ENCODE measurements around the gene MCRIP2. TPM values are rescaled to one million over a fixed set of nuclear protein-coding genes. Genes with fewer than 3 reads are reported as not detected.

MCRIP2 gene
- total RNA-seq, 4 donors from 2014 or later, result 17.3 to 35.6 (median 28.1) TPM

- H3K36me3 ChIP-seq, result no peaks in the 10 kb centered on the region
- H3K4me3 ChIP-seq, result peak overlapping the region; percentile 37 to 66 (median 56)
- peaks cover 37 to 76% (median 52%) of the 10 kb centered on the region in 3 donors for H3K4me1 ChIP-seq
- TF ChIP-seq CTCF (IDR thresholded peaks at IDR 0.05) (no peak), POLR2A (IDR thresholded peaks at IDR 0.05) (no peak)
- WGBS, 2 donors, result no CpG with 5 or more reads among the region's 37 CpGs
- intact Hi-C loops (cut with DNase I), result no loop called here
- no peaks in the 10 kb centered on the region for H3K9me3 ChIP-seq
- H3K27me3 ChIP-seq, result peaks cover 0 to 72% (median 18%) of the 10 kb centered on the region in 4 donors
- peak overlapping the region; percentile 28 to 90 (median 84) for H3K27ac ChIP-seq
- no peak for DNase-seq
These were observed 52.1 kb downstream of the MCRIP2 start for GRCh38 chr16:693766-694165.

GRCh38 chr16:694187-694862, 52.7 kb downstream of the MCRIP2 start:
- Histone ChIP-seq H3K27ac (peak overlapping the region; percentile 81 to 90 (median 86)), H3K36me3 (no peaks in the 10 kb centered on the region), H3K4me1 (peaks cover 31 to 71% (median 47%) of the 10 kb centered on the region in 3 donors), H3K9me3 (no peaks in the 10 kb centered on the region), H3K27me3 (peaks cover 0 to 78% (median 18%) of the 10 kb centered on the region in 4 donors), H3K4me3 (peak overlapping the region; percentile 37 to 66 (median 56))
- WGBS, 2 donors, result 0% methylated on average over 5 of the region's 64 CpGs; no CpG with 5 or more reads in 1 of the 2 donors
- TF ChIP-seq CTCF (IDR thresholded peaks at IDR 0.05), result no peak
- no peak for TF ChIP-seq POLR2A (IDR thresholded peaks at IDR 0.05)
- intact Hi-C loops (cut with DNase I), result no loop called here
- no peak for DNase-seq

- peak overlapping the region; percentile 37 to 66 (median 56) for H3K4me3 ChIP-seq
- H3K27ac ChIP-seq, result peak overlapping the region; percentile 81 to 90 (median 86)
- no peak for DNase-seq
- intact Hi-C loops (cut with DNase I), result no loop called here
- no peaks in the 10 kb centered on the region for H3K36me3 ChIP-seq
- TF ChIP-seq CTCF (IDR thresholded peaks at IDR 0.05) (no peak), POLR2A (IDR thresholded peaks at IDR 0.05) (peak in 1 of 4 donors; percentile 4)
- no peaks in the 10 kb centered on the region for H3K9me3 ChIP-seq
- H3K27me3 ChIP-seq, result peaks cover 0 to 84% (median 18%) of the 10 kb centered on the region in 4 donors
- peaks cover 25 to 70% (median 42%) of the 10 kb centered on the region in 3 donors for H3K4me1 ChIP-seq
- WGBS, 2 donors, result 0% methylated on average over 2 of the region's 37 CpGs; no CpG with 5 or more reads in 1 of the 2 donors
These were observed 53.3 kb downstream of the MCRIP2 start for GRCh38 chr16:694863-695354.

- TF ChIP-seq CTCF (IDR thresholded peaks at IDR 0.05) (no peak), POLR2A (IDR thresholded peaks at IDR 0.05) (peak in 1 of 4 donors; percentile 32)
- Histone ChIP-seq H3K36me3 (no peaks in the 10 kb centered on the region), H3K4me3 (peak overlapping the region; percentile 37 to 66 (median 56)), H3K27ac (peak overlapping the region; percentile 79 to 90 (median 82)), H3K4me1 (peaks cover 22 to 70% (median 40%) of the 10 kb centered on the region in 3 donors), H3K9me3 (no peaks in the 10 kb centered on the region), H3K27me3 (peaks cover 0 to 90% (median 24%) of the 10 kb centered on the region in 4 donors)
- intact Hi-C loops (cut with DNase I), result no loop called here
- WGBS, 2 donors, result 0 to 5% methylated on average over 1 to 6 of the region's 71 CpGs
- DNase-seq, result no peak
These were observed 53.9 kb downstream of the MCRIP2 start for GRCh38 chr16:695355-696089.

Other genes with a start within 250 kb of the MCRIP2 start
- 10 to 100 TPM; 20.7 to 48.3 (median 25.3) TPM for gene NME4, start 244.6 kb upstream of the MCRIP2 start, total RNA-seq
- 10 to 100 TPM; 13.6 to 19.6 (median 17.0) TPM for gene DECR2, start 239.9 kb upstream of the MCRIP2 start, total RNA-seq
- gene RAB11FIP3, start 216.2 kb upstream of the MCRIP2 start, total RNA-seq, result 10 to 100 TPM in 2 of 4 donors, 1 to 10 TPM in 2; 8.0 to 25.6 (median 10.1) TPM
- 10 to 100 TPM; 29.4 to 69.6 (median 52.4) TPM for gene CAPN15, start 114.1 kb upstream of the MCRIP2 start, total RNA-seq
- gene PRR35, start 81.4 kb upstream of the MCRIP2 start, total RNA-seq, result not detected
- under 1 TPM in 3 of 4 donors, not detected in 1; 0.09 to 0.95 (median 0.59) TPM for gene NHLRC4, start 74.8 kb upstream of the MCRIP2 start, total RNA-seq
- gene PIGQ, start 71.9 kb upstream of the MCRIP2 start, total RNA-seq, result 10 to 100 TPM; 15.9 to 24.0 (median 20.4) TPM
- gene RAB40C, start 51.8 kb upstream of the MCRIP2 start, total RNA-seq, result 10 to 100 TPM; 14.2 to 31.4 (median 20.3) TPM
- gene WFIKKN1, start 10.8 kb upstream of the MCRIP2 start, total RNA-seq, result 1 to 10 TPM in 1 of 4 donors, under 1 TPM in 3; under 0.01 to 1.8 (median 0.29) TPM
- 100 to 1,000 TPM in 1 of 4 donors, 10 to 100 TPM in 3; 69.6 to 105 (median 79.9) TPM for gene METTL26, start 5.5 kb upstream of the MCRIP2 start, total RNA-seq
- gene WDR90, start 7.5 kb downstream of the MCRIP2 start, total RNA-seq, result 10 to 100 TPM in 3 of 4 donors, 1 to 10 TPM in 1; 7.2 to 26.5 (median 15.8) TPM
- 10 to 100 TPM; 28.4 to 70.2 (median 48.9) TPM for gene RHOT2, start 26.3 kb downstream of the MCRIP2 start, total RNA-seq
- 1 to 10 TPM in 1 of 4 donors, under 1 TPM in 2, not detected in 1; 0.38 to 1.1 (median 0.57) TPM for gene RHBDL1, start 33.8 kb downstream of the MCRIP2 start, total RNA-seq
- gene STUB1, start 38.6 kb downstream of the MCRIP2 start, total RNA-seq, result 100 to 1,000 TPM; 102 to 148 (median 120) TPM
- 10 to 100 TPM; 53.7 to 70.7 (median 62.5) TPM for gene JMJD8, start 42.5 kb downstream of the MCRIP2 start, total RNA-seq
- 10 to 100 TPM in 1 of 4 donors, 1 to 10 TPM in 3; 6.9 to 11.8 (median 7.8) TPM for gene WDR24, start 48.6 kb downstream of the MCRIP2 start, total RNA-seq
- 1 to 10 TPM; 2.2 to 8.4 (median 3.7) TPM for gene FBXL16, start 64.0 kb downstream of the MCRIP2 start, total RNA-seq
- gene METRN, start 73.3 kb downstream of the MCRIP2 start, total RNA-seq, result 10 to 100 TPM in 2 of 4 donors, 1 to 10 TPM in 2; 4.2 to 12.7 (median 8.8) TPM
- gene ANTKMT, start 79.3 kb downstream of the MCRIP2 start, total RNA-seq, result 10 to 100 TPM; 11.6 to 29.1 (median 24.2) TPM
- gene CCDC78, start 84.6 kb downstream of the MCRIP2 start, total RNA-seq, result 1 to 10 TPM in 1 of 4 donors, under 1 TPM in 3; under 0.01 to 1.0 (median 0.47) TPM
- gene HAGHL, start 85.3 kb downstream of the MCRIP2 start, total RNA-seq, result 1 to 10 TPM in 3 of 4 donors, not detected in 1; 1.7 to 5.7 (median 4.8) TPM
- gene CIAO3, start 99.2 kb downstream of the MCRIP2 start, total RNA-seq, result 10 to 100 TPM; 29.7 to 34.5 (median 33.2) TPM
- gene MSLN, start 118.9 kb downstream of the MCRIP2 start, total RNA-seq, result 1 to 10 TPM in 2 of 4 donors, under 1 TPM in 2; 0.79 to 5.4 (median 2.3) TPM
- gene RPUSD1, start 146.6 kb downstream of the MCRIP2 start, total RNA-seq, result 10 to 100 TPM; 20.3 to 33.3 (median 24.9) TPM
- gene CHTF18, start 146.8 kb downstream of the MCRIP2 start, total RNA-seq, result 10 to 100 TPM in 1 of 4 donors, 1 to 10 TPM in 3; 5.0 to 17.8 (median 7.3) TPM
- not detected for gene GNG13, start 158.9 kb downstream of the MCRIP2 start, total RNA-seq

Data from esophagus squamous epithelium (tissue), 5 donors.